Measurements from ENCODE around the gene MYBPC1. TPM values are rescaled to one million over a fixed set of nuclear protein-coding genes. Genes with fewer than 3 reads are reported as not detected.

The MYBPC1 gene
- total RNA-seq, 1 experiment from 2014 or later = 0.70 TPM

GRCh38 chr12:101570047-101570446 lies 24.7 kb upstream of the MYBPC1 start:
- peak; percentile 36 for TF ChIP-seq CTCF (IDR thresholded peaks at IDR 0.05; ENCODE audit: unreplicated experiment)
- intact Hi-C loops (cut with micrococcal nuclease) = loop anchor here (1.0 to 10.0 kb wide), 3 partner anchors 155 to 269 kb away; no protein-coding TSS in a partner anchor
- no TSS peak for BruUV-seq (replicated peaks)
- ChIA-PET CTCF (interaction anchor here (0.6 to 1.0 kb wide), 2 partner anchors 44 to 185 kb away, joined by 3 to 7 read pairs; no protein-coding TSS in a partner anchor), POLR2A (no interaction called here)
- H3K4me1 Mint-ChIP-seq (ENCODE audit: insufficient read depth, unreplicated experiment) = peaks cover 12% of the 10 kb centered on the region
- no peaks in the 10 kb centered on the region for H3K27me3 Mint-ChIP-seq (ENCODE audit: insufficient read depth, unreplicated experiment)
- no peak overlapping the region for H3K27ac Mint-ChIP-seq (ENCODE audit: low read depth, unreplicated experiment)
- H3K9me3 Mint-ChIP-seq (ENCODE audit: unreplicated experiment) = no peaks in the 10 kb centered on the region
- peak; percentile 41 for DNase-seq (ENCODE audit: unreplicated experiment)
- no peak overlapping the region for H3K4me3 Mint-ChIP-seq (ENCODE audit: unreplicated experiment)
- no peaks in the 10 kb centered on the region for H3K36me3 Mint-ChIP-seq (ENCODE audit: insufficient read depth, unreplicated experiment)

GRCh38 chr12:101571105-101571504 lies 23.7 kb upstream of the MYBPC1 start:
- intact Hi-C loops (cut with micrococcal nuclease) = loop anchor here (2.0 to 10.0 kb wide), 2 partner anchors 156 to 268 kb away; no protein-coding TSS in a partner anchor
- TF ChIP-seq CTCF (IDR thresholded peaks at IDR 0.05; ENCODE audit: unreplicated experiment) = no peak
- Mint-ChIP-seq H3K4me3 (ENCODE audit: unreplicated experiment) (no peak overlapping the region), H3K36me3 (ENCODE audit: insufficient read depth, unreplicated experiment) (no peaks in the 10 kb centered on the region), H3K27ac (ENCODE audit: low read depth, unreplicated experiment) (no peak overlapping the region), H3K27me3 (ENCODE audit: insufficient read depth, unreplicated experiment) (no peaks in the 10 kb centered on the region), H3K4me1 (ENCODE audit: insufficient read depth, unreplicated experiment) (peaks cover 8% of the 10 kb centered on the region), H3K9me3 (ENCODE audit: unreplicated experiment) (no peaks in the 10 kb centered on the region)
- no peak for DNase-seq (ENCODE audit: unreplicated experiment)
- no TSS peak for BruUV-seq (replicated peaks)
- ChIA-PET CTCF (interaction anchor here (0.6 to 1.7 kb wide), 14 partner anchors 8 to 1308 kb away, joined by 3 to 8 read pairs (median 4); no protein-coding TSS in a partner anchor), POLR2A (interaction anchor here (0.6 kb wide), 1 partner anchor 187 kb away, joined by 3 read pairs; no protein-coding TSS in a partner anchor)

- Mint-ChIP-seq H3K27me3 (ENCODE audit: insufficient read depth, unreplicated experiment) (no peaks in the 10 kb centered on the region), H3K27ac (ENCODE audit: low read depth, unreplicated experiment) (no peak overlapping the region), H3K4me3 (ENCODE audit: unreplicated experiment) (no peak overlapping the region), H3K36me3 (ENCODE audit: insufficient read depth, unreplicated experiment) (no peaks in the 10 kb centered on the region), H3K9me3 (ENCODE audit: unreplicated experiment) (no peaks in the 10 kb centered on the region), H3K4me1 (ENCODE audit: insufficient read depth, unreplicated experiment) (peaks cover 6% of the 10 kb centered on the region)
- no peak for TF ChIP-seq CTCF (IDR thresholded peaks at IDR 0.05; ENCODE audit: unreplicated experiment)
- BruUV-seq (replicated peaks) = no TSS peak
- CTCF ChIA-PET = interaction anchor here (0.5 to 1.4 kb wide), 3 partner anchors 133 to 237 kb away, joined by 3 to 6 read pairs (median 5); no protein-coding TSS in a partner anchor
- DNase-seq (ENCODE audit: unreplicated experiment) = no peak
- intact Hi-C loops (cut with micrococcal nuclease) = loop anchor here (10.0 kb wide), 1 partner anchor 159 kb away; no protein-coding TSS in a partner anchor
- POLR2A ChIA-PET = no interaction called here
These were observed 21.0 kb upstream of the MYBPC1 start for GRCh38 chr12:101573743-101574142.

- no peaks in the 10 kb centered on the region for H3K9me3 Mint-ChIP-seq (ENCODE audit: unreplicated experiment)
- no peak overlapping the region for H3K4me3 Mint-ChIP-seq (ENCODE audit: unreplicated experiment)
- DNase-seq (ENCODE audit: unreplicated experiment) = no peak
- BruUV-seq (replicated peaks) = no TSS peak
- intact Hi-C loops (cut with micrococcal nuclease) = loop anchor here (10.0 kb wide), 1 partner anchor 164 kb away; no protein-coding TSS in a partner anchor
- peaks cover 6% of the 10 kb centered on the region for H3K4me1 Mint-ChIP-seq (ENCODE audit: insufficient read depth, unreplicated experiment)
- no peak overlapping the region for H3K27ac Mint-ChIP-seq (ENCODE audit: low read depth, unreplicated experiment)
- POLR2A ChIA-PET = no interaction called here
- CTCF ChIA-PET = interaction anchor here (0.6 kb wide), 1 partner anchor 1213 kb away, joined by 3 read pairs; no protein-coding TSS in a partner anchor
- H3K27me3 Mint-ChIP-seq (ENCODE audit: insufficient read depth, unreplicated experiment) = no peaks in the 10 kb centered on the region
- TF ChIP-seq CTCF (IDR thresholded peaks at IDR 0.05; ENCODE audit: unreplicated experiment) = no peak
- H3K36me3 Mint-ChIP-seq (ENCODE audit: insufficient read depth, unreplicated experiment) = no peaks in the 10 kb centered on the region
These were observed 16.4 kb upstream of the MYBPC1 start for GRCh38 chr12:101578417-101578816.

Data from MCF 10A (cell line).